Measurements from ENCODE around the gene CMIP.

GRCh38 chr16:81572386-81573144 lies 128.0 kb downstream of the CMIP start:
- no peak for TF ChIP-seq CTCF (IDR thresholded peaks at IDR 0.05)
- TF ChIP-seq POLR2A (IDR thresholded peaks at IDR 0.05), result no peak

Data from thyroid gland (tissue), 4 donors.